MCF 10A (cell line): ENCODE measurements around the gene GADD45B. TPM values are rescaled to one million over a fixed set of nuclear protein-coding genes. Genes with fewer than 3 reads are reported as not detected.
"Not testable (repeated sequence)": the region's sequence is repeated elsewhere in the genome, so short reads cannot be mapped to it uniquely, and the experiment has no call there.

Experiments used
- BruUV-seq: library from RNA; stranded (reverse); fragments of 400-500 nt; replicated peaks from 2 replicates; lab custom pipeline; 2021; lab: Mats Ljungman, UMichigan
- CTCF ChIA-PET: fragments of 300-600 bp; sonication (Branson Sonifier 250); formaldehyde crosslinking; extraction: SDS; loops from one replicate; lab custom pipeline; 2021; ENCODE audit warnings: antibody characterized with exemption, inconsistent platforms; lab: Yijun Ruan, JAX
- POLR2A ChIA-PET: fragments of 300-600, 350-650 bp; sonication (Branson Sonifier 250); formaldehyde crosslinking; extraction: SDS; loops from one replicate; lab custom pipeline; 2020; ENCODE audit warnings: antibody characterized with exemption, inconsistent platforms; lab: Yijun Ruan, JAX
- DNase-seq: peaks from one replicate; pipeline ENCODE4 v3.0.0-alpha.2; 2018; ENCODE audit not compliant: unreplicated experiment
- H3K27ac Mint-ChIP-seq: one replicate; pipeline ENCODE4 v1.8.0; 2022; ENCODE audit warnings: mild to moderate bottlenecking, low read depth, mixed read lengths; ENCODE audit not compliant: unreplicated experiment
- H3K27me3 Mint-ChIP-seq: one replicate; pipeline ENCODE4 v1.8.0; 2022; ENCODE audit warnings: mixed read lengths; ENCODE audit not compliant: insufficient read depth, unreplicated experiment
- H3K36me3 Mint-ChIP-seq: one replicate; pipeline ENCODE4 v1.8.0; 2022; ENCODE audit warnings: mild to moderate bottlenecking, moderate library complexity, mixed read lengths; ENCODE audit not compliant: insufficient read depth, unreplicated experiment
- H3K4me1 Mint-ChIP-seq: one replicate; pipeline ENCODE4 v1.8.0; 2022; ENCODE audit warnings: mixed read lengths; ENCODE audit not compliant: insufficient read depth, unreplicated experiment
- H3K4me3 Mint-ChIP-seq: one replicate; pipeline ENCODE4 v1.8.0; 2022; ENCODE audit warnings: mild to moderate bottlenecking, moderate library complexity, mixed read lengths; ENCODE audit not compliant: unreplicated experiment
- H3K9me3 Mint-ChIP-seq: one replicate; pipeline ENCODE4 v1.8.0; 2022; ENCODE audit warnings: mixed read lengths; ENCODE audit not compliant: unreplicated experiment
- CTCF ChIP-seq: fragments of 200-600 bp; IDR thresholded peaks from one replicate; pipeline ENCODE4 v1.8.0; 2022; ENCODE audit warnings: antibody characterized with exemption, mild to moderate bottlenecking; ENCODE audit not compliant: unreplicated experiment
- intact Hi-C: fragments of 100-400 bp; cut with micrococcal nuclease; formaldehyde crosslinking; loops from 2 replicates; pipeline ENCODE4 v1.14.1; 2022
- total RNA-seq: library from RNA; stranded (reverse); gene quantifications from 2 replicates; pipeline ENCODE4 v1.2.3, GENCODE V29; 2022

GADD45B gene
- total RNA-seq, 1 experiment from 2014 or later: 53.8 TPM

GRCh38 chr19:2469102-2469914, 6.6 kb upstream of the GADD45B start:
- H3K4me3 Mint-ChIP-seq: no peak overlapping the region
- no TSS peak for BruUV-seq
- H3K27me3 Mint-ChIP-seq: no peaks in the 10 kb centered on the region
- CTCF ChIA-PET: interaction anchor here (0.6 to 1.0 kb wide), 5 partner anchors 15 to 597 kb away, joined by 3 to 4 read pairs (median 3); no protein-coding TSS in a partner anchor
- H3K9me3 Mint-ChIP-seq: no peaks in the 10 kb centered on the region
- no peaks in the 10 kb centered on the region for H3K36me3 Mint-ChIP-seq
- no peak for TF ChIP-seq CTCF
- H3K27ac Mint-ChIP-seq: peak overlapping the region; percentile 36
- peak; percentile 89 for DNase-seq
- POLR2A ChIA-PET: interaction anchor here (0.7 to 1.6 kb wide), 5 partner anchors 41 to 198 kb away, joined by 3 to 5 read pairs (median 4); no protein-coding TSS in a partner anchor
- peaks cover 10% of the 10 kb centered on the region for H3K4me1 Mint-ChIP-seq
- intact Hi-C loops: no loop called here

- CTCF ChIA-PET: interaction anchor here (0.6 to 2.8 kb wide), 3 partner anchors 15 to 596 kb away, joined by 3 to 11 read pairs (median 3); no protein-coding TSS in a partner anchor
- POLR2A ChIA-PET: interaction anchor here (0.7 to 1.6 kb wide), 3 partner anchors 42 to 166 kb away, joined by 3 to 5 read pairs (median 4); no protein-coding TSS in a partner anchor
- DNase-seq, H3K4me1 Mint-ChIP-seq, intact Hi-C loops, H3K27me3 Mint-ChIP-seq, H3K36me3 Mint-ChIP-seq, BruUV-seq, H3K4me3 Mint-ChIP-seq, H3K9me3 Mint-ChIP-seq: not testable (repeated sequence)
- peak overlapping the region; percentile 36 for H3K27ac Mint-ChIP-seq
Observed at GRCh38 chr19:2469915-2470200, 6.1 kb upstream of the GADD45B start.

- no TSS peak for BruUV-seq
- H3K36me3 Mint-ChIP-seq: peaks cover 36% of the 10 kb centered on the region
- POLR2A ChIA-PET: interaction anchor here (1.2 to 8.0 kb wide), 6 partner anchors 9 to 155 kb away, joined by 3 to 136 read pairs (median 52); no protein-coding TSS in a partner anchor
Observed at GRCh38 chr19:2474232-2475017, 1.5 kb upstream of the GADD45B start.

More at GRCh38 chr19:2474232-2475017, 1.5 kb upstream of the GADD45B start:
- Mint-ChIP-seq H3K4me3 (peak overlapping the region; percentile 98), H3K27ac (peak overlapping the region; percentile 36), H3K4me1 (peaks cover 14% of the 10 kb centered on the region), H3K27me3 (no peaks in the 10 kb centered on the region), H3K9me3 (no peaks in the 10 kb centered on the region)
- intact Hi-C loops: loop anchor here (1.0 to 5.0 kb wide), 3 partner anchors 105 to 153 kb away; no protein-coding TSS in a partner anchor
- CTCF ChIA-PET: interaction anchor here (0.6 to 4.1 kb wide), 20 partner anchors 19 to 587 kb away, joined by 3 to 62 read pairs (median 4); no protein-coding TSS in a partner anchor
- peak; percentile 96 for TF ChIP-seq CTCF
- peak; percentile 87 for DNase-seq
